ENCODE data around the gene WBP2.

DNA sequence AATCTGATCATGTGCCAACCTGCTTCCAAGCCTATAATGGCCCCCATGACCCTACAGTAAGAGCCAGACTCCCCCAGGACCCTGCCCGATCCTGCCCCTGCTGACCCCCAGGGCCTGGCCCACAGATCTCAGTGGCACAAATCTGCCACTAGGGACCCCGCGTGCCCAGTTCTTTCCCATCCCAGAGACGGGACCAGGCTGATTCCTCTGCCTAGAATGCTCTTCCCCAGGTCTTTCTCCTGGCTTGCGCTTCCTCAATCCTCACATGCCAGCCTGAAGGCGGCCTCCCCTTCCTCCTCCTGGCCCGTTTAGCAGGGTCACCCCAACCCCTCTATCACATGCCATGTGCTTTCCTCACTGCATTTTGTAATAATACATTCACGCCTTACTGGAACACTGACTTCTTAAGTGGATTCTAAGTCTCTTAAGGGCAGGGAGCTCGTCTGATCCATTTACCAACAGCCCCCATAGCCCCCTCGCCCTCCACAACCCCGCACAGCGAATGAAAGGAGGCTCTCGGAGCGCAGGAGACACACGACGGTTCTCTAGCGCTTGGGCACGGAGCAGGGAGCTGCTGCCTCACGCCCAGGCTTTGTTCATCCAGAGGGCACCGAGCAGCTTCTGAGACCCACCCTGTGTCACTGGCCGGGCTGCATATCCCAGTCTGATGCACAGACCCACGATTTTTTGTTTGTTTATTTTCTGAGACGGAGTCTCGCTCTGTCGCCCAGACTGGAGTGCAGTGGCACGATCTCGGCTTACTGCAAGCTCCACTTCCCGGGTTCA is 40.4 kb upstream of the WBP2 start:
- TF ChIP-seq, protein P1, sequence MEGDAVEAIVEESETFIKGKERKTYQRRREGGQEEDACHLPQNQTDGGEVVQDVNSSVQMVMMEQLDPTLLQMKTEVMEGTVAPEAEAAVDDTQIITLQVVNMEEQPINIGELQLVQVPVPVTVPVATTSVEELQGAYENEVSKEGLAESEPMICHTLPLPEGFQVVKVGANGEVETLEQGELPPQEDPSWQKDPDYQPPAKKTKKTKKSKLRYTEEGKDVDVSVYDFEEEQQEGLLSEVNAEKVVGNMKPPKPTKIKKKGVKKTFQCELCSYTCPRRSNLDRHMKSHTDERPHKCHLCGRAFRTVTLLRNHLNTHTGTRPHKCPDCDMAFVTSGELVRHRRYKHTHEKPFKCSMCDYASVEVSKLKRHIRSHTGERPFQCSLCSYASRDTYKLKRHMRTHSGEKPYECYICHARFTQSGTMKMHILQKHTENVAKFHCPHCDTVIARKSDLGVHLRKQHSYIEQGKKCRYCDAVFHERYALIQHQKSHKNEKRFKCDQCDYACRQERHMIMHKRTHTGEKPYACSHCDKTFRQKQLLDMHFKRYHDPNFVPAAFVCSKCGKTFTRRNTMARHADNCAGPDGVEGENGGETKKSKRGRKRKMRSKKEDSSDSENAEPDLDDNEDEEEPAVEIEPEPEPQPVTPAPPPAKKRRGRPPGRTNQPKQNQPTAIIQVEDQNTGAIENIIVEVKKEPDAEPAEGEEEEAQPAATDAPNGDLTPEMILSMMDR (IDR thresholded peaks at IDR 0.05 in 2 of 3, conservative IDR thresholded peaks at IDR 0.05 in 1 of 3; ENCODE audit: control insufficient read depth in 2 of 3, extremely low read depth in 1 of 3, insufficient read depth in 1 of 3, low read depth in 3 of 3, low read length in 3 of 3): peak; percentile 14 to 42 (median 41); a peak in 4 of 6 replicates
- TF ChIP-seq, protein P2, sequence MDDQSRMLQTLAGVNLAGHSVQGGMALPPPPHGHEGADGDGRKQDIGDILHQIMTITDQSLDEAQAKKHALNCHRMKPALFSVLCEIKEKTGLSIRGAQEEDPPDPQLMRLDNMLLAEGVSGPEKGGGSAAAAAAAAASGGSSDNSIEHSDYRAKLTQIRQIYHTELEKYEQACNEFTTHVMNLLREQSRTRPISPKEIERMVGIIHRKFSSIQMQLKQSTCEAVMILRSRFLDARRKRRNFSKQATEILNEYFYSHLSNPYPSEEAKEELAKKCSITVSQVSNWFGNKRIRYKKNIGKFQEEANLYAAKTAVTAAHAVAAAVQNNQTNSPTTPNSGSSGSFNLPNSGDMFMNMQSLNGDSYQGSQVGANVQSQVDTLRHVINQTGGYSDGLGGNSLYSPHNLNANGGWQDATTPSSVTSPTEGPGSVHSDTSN (IDR thresholded peaks at IDR 0.05; ENCODE audit: insufficient replicate concordance, low read depth, low read length): no peak
- TF ChIP-seq, protein P3, sequence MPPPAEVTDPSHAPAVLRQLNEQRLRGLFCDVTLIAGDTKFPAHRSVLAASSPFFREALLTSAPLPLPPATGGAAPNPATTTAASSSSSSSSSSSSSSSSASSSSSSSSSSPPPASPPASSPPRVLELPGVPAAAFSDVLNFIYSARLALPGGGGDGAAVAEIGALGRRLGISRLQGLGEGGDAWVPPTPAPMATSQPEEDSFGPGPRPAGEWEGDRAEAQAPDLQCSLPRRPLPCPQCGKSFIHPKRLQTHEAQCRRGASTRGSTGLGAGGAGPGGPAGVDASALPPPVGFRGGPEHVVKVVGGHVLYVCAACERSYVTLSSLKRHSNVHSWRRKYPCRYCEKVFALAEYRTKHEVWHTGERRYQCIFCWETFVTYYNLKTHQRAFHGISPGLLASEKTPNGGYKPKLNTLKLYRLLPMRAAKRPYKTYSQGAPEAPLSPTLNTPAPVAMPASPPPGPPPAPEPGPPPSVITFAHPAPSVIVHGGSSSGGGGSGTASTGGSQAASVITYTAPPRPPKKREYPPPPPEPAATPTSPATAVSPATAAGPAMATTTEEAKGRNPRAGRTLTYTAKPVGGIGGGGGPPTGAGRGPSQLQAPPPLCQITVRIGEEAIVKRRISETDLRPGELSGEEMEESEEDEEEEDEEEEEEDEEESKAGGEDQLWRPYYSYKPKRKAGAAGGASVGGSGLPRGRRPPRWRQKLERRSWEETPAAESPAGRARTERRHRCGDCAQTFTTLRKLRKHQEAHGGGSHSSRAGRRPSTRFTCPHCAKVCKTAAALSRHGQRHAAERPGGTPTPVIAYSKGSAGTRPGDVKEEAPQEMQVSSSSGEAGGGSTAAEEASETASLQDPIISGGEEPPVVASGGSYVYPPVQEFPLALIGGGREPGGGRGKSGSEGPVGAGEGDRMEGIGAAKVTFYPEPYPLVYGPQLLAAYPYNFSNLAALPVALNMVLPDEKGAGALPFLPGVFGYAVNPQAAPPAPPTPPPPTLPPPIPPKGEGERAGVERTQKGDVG (CRISPR knock-in tag; IDR thresholded peaks at IDR 0.05): no peak
- no peak for TF ChIP-seq BRCA1 (IDR thresholded peaks at IDR 0.05; ENCODE audit: low read depth, low read length)
- no peak for TF ChIP-seq POLR2AphosphoS5 (IDR thresholded peaks at IDR 0.05; ENCODE audit: low read length)

Measured in GM12878 (cell line).